Stimulated activated CD8-positive, alpha-beta memory T cell treated with anti-CD3 and anti-CD28 coated beads, Interleukin-15, amount 100 ng/mL, for 24 hours (primary cell): ENCODE measurements around the gene LY6G5C.
A peak's percentile ranks its signal among the peaks of the same experiment; 100 is the strongest.

ENCODE experiments used
- DNase-seq: peaks from one replicate; pipeline ENCODE4 v3.0.0-alpha.2; 2020; ENCODE audit warnings: low read depth

LY6G5C gene, protein sequence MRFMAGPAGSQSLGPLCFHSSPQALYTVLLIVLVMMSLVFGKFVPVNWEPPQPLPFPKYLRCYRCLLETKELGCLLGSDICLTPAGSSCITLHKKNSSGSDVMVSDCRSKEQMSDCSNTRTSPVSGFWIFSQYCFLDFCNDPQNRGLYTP

DNA sequence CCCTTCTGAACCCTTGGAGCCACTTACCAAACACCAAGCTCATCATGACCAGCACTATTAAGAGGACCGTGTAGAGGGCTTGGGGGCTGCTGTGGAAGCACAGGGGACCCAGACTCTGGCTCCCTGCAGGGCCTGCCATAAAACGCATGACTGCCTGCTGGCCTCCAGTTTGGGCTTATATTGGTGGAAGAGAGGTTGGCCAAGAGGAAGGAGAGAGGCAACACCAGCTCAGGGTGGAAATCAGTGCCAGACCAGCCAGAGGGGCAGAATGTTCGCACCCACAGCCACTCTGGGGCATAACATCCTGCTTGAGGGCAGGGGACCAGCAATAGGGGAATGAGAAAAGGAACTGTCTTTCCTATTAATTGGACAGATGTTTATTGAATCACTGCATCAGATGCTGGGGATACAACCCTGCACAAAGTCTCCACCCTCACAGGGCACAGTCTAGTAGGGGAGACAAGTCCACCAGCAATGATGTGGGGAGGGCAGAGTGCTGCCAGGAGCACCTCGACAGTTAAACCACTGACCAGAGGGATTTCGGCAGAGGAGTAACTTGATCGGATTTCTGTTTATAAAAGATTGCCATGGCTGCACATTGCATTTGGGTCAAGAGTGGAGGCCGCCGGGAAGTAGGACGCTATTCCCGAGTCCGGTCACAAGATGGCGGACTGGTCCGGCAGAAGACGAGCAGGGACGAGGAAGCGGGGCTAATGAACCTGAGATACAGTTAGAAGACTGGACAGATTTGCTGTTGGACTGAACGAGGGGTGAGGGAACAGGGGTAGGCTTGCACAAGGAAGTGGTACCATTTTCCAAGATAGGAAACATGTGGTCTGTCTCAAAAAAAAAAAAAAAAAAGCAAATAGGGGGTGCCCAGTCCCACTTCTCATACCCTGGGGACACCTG is at the start of gene LY6G5C:
Gene LY6G5C (minus strand): TSS at position 842 of the 909 bp plus-strand sequence. CDS start 694 bp downstream, at position 148.
- DNase-seq: no peak

DNA sequence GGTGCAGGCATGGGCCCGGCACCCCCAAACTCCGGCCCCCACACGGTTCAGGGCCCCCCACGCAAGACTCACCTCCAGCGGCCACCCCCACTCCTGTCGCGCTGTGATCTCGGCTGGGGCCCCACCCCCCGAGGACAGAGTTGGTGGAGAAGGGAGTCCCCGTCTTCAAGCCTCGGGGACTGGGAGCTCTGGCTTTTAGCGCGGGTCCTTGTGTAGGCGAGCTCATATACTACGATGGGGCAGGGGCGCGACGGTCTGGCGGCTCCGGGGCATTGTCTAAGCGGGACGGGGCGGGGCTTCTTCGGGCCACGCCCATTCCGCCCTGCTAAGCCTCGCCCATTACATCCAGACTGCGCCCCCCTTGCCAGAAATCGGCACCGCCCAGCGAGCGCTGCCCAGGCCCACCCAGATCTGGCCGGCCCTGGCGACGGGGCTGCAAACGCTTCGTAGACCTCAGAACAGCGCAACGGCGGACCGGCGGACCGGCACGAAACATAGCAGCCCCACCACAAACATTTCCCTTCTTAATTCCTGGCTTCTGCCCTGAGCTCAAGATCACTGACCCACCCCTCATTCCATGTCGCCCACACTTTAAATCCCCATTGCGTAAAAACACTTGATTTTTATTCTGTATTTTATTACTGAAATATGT is 49.2 kb upstream of the LY6G5C start:
- peak; percentile 48 for DNase-seq

DNA sequence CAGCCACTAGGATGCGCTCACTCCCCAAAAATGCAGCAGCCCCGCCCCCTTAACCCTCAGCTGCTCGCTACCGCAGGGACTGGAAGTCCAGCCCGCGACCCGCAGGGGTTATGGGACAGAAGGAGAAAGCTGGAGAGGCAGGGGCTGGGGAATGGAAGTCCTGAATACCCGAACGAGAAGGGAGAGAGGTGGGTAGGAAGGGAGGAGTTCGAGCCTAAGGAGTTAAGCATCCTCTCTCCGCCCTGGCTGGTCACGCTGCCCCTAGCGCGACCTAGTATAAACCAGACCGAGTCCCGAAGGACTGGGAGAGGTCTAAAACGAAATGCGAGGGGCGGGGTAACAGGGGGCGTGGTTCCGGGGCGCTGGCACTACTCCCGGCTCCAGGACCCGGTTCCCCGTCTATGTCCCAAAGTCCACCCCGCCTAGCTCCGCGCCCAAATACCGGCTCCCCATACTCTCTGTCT is 48.7 kb upstream of the LY6G5C start:
- peak; percentile 56 for DNase-seq

DNA sequence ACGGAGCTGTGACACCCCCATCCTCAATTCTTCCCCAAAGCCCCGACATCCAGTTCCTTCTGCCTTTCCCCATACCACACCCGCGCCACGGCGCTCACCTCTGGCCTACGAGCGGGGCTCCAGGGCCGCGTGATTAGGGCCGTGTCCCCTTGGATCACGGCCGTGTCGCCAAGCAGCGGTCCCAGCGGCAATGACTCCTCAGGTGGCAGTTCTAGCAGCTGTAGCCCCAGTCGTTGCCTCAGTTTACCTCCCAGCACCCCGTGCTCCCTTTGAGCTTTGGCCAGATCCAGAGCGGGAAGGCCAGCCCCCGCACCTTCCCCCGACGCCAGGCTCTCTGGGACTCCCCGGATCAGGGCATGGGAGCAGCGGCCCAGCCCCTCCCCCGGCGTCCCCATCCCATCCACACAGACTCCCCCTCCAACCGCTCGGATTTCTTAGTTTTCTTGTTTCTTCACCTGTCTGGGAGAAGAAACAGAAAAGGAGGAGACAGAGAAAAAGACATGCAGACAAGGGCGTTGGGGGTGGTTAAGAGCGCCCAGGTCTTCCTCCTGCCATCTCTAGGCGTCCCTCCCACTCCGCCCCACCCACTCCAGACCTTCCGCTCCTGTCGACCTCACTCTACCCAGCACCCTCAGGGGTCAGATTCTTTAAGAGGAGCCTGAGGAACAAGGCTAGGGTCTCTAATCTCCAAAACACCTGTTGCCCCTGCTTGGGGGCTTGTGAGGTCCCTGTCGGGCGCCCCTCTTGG is 48.1 kb upstream of the LY6G5C start, which contains the start of gene DDAH2:
Gene DDAH2 (minus strand): TSS at position 533 of the 748 bp plus-strand sequence. CDS start 138 bp downstream, at position 395.
- DNase-seq: no peak

DNA sequence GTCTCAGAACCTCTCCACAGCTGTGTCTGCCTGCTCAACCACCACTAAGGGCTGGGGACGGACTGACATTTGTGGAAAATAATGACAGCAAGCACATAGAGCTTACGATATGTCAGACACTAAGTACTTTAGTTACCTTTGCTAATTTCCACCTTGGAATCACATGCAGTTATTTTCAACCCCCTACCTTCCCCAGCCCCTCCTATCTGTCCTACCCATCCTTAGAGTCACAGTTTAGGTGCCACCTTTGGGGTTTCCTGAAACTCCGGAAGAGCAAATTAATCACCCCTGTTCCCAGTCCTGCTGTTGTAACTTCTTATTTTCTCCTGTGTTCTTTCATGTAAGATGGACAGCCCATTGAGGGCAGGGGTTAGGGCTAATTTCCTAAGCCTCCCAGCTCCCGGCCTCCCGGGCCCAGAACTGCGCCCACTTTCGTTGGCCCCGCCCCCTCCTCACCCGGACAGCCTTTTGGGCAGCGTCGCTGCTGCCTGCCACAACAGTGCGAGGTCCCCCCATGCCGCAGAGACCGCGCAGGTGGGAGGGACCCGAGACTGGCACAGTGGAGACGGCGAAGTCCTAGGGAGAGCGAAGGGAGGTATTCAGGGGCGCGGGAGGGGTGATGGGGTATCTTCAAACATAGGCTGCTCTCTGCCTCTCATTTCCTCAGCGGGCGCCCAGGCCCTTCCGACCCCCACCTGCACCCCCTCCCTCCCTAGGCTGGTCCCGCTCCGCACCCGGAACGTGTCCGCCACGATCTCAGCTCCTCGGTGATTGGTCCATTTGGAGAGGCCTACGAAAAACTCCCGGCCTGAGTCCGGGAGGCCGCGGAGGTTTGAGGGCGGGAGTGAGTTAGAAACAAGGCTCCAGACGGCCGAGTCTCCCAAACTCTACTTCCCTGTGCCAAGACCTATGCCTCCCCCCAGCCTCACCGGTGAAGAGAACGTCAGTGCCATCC is 47.1 kb upstream of the LY6G5C start:
- DNase-seq: no peak

DNA sequence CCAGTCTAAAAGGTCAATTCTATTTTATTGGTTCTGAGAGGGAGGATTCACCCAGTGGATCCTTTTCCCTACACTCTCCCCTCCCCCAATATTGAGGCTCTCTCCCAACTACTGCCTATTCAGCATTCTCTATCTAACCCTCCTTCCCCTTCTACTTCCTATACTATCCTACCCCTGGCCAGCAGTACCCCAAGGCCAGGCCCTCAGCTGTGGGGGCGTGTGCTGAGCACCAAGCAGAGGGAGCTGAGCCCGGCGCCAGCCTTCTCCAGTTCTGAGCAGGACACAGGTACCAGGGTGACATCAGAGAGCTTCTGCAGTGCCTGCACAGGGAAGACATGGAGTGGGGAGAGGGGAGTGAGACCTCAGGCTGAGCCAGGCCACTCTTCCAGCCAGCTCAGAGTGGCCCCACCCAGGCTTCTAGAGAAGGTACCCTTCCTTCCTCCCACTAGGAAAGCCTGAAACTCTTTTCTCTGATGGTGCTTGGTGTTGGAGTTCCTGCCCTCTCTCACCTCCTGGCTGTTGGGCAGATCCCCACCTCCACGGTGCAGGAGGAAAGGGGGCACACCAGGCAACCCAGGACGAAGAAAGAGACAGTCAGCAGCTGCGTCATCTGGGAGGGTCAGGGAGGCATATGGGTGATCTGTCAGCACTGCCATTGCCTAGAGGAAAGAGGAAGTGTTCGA is 46.3 kb upstream of the LY6G5C start:
- DNase-seq: no peak

DNA sequence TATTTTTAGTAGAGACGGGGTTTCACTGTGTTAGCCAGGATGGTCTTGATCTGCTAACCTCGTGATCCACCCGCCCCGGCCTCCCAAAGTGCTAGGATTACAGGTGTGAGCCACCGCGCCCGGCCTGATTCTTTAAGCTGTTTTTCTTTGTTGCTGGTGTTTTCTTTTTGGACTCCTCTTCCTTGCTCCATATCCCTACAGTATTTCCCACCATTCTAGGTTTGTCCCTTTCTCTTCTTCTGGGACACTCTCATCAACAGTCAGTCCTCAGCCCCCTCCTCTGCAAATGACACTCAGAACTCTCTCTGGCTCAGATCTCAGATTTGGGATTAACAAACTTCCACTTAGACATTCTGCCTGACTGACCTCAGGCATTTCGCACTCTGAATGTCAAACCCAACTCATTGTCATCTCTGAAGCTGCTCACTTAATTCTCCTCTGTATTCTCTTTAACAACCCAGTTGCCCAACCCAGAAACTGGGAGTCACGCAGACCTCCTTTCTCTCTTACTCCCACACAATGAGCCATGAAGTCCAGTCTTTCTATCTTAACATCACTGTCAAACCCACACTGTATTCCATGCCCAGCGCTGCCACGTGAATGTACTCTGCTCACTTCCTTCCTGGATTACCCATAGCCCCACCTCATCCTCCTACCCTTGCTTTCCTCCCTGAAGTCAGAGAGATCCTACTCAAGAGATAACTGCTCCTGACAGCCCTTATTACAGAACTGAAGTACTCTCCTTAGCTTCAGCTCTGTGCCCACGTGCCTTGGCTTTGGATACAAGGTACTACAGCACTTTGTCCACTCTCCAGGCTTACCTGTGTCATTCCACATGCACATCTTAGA is 44.9 kb upstream of the LY6G5C start:
- no peak for DNase-seq

DNA sequence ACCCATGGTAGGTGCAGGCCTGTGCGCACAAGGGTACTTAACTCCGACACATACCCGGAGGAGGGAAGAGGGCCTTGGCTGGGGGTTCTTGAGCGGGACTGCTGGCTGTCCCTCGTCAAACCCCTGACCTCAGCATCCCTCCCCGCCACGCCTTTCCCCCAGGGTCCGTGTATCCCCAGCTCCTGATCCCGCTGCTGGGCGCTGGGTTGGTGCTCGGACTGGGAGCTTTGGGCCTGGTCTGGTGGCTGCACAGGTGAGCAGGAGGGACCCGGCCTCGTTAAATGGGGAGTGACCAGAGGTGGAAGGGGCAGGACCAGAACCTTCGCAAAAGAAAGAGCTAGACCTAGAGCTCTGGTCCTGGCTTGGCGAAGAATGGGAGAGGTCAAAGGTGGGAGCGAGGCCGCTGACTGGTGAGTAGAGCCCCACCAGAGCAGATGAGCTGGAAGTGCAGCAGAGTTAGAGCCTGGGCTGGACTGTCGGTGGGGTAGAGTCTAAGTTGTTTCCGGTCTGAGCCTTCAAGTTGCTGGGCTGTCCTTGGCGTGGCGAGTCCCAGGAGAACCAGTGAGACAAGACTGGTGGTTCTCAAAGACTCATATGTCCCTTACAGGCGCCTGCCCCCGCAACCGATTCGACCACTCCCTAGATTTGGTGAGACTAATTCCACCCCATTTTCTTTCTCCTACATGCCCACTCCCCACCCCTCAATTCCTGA is 43.3 kb upstream of the LY6G5C start:
- no peak for DNase-seq

DNA sequence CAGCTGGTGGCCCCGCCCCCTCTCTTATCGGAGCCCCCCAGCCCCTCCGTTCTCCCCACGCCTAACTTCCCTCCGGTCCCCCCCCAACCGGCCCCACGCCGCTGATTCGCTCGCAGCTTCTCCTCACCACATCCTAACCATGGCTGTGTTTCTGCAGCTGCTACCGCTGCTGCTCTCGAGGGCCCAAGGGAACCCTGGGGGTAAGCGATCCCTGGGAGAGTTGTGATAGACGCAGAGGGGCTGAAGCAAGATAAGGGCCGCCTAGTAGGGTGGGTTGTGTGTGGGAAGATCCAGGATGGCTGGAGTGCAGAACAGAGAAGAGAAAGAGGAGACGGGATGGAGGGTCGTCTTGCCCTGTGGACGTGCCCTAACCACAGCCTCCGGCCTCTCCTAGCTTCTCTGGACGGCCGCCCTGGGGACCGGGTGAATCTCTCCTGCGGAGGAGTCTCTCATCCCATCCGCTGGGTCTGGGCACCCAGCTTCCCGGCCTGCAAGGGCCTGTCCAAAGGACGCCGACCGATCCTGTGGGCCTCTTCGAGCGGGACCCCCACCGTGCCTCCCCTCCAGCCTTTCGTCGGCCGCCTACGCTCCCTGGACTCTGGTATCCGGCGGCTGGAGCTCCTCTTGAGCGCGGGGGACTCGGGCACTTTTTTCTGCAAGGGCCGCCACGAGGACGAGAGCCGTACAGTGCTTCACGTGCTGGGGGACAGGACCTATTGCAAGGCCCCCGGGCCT is 42.5 kb upstream of the LY6G5C start, which contains the start of gene MPIG6B:
Gene MPIG6B (plus strand): TSS at position 129 of the 735 bp plus-strand sequence. CDS start 11 bp downstream, at position 140.
- no peak for DNase-seq

DNA sequence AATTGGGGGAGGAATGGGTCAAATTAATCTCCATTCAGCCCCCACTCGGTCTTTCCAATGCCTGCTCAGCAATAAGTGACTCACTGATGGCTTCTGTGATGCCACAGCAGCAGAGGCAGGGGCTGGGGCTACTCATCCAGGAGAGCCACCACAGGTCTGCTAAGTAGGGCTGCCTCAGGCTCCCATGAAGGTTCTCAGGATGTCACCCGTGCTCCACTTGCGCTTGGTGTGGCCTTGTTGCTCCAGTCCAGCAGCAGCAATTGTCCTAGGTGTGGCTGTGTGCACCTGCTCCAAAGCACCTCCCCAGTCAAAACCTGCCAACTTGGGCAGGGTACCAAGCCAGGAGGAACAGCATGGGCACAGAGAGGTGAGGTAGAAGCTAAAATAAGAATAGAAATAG is 41.3 kb upstream of the LY6G5C start:
- no peak for DNase-seq

DNA sequence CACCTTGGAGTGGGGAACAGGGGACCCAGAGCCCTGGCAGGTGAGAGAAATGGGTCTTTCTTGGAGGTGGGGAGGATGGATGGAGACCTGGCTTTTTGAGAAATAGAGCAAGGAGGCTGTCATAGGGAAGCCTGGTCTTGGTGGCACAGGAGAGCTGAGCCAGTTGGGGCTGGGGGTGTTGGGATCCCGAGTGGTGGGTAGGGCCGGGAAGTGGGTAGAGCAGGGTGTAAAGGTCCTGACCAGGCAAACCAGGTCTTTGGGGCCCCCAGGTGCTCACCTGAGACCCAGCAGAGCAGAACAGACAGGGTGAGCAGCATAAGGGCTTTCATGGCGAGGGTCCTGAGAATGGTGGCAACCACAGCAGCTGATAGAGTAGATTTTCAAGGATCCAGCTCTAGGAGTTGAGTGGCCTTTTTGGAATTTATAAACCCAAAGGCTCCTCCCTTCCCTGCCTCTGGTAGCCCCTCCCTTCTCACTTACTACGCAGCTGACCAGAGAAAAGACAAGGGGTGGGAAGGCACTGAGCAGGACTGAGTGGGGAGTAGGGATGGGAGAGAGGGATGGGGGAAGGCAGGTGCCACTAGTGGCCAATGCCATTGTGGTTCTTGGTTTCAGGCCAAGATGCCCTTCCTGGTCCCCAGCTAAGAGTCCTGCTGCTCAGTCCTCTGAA is 40.6 kb upstream of the LY6G5C start, which contains the start of gene LY6G6C:
Gene LY6G6C (minus strand): TSS at position 396 of the 670 bp plus-strand sequence. CDS start 67 bp downstream, at position 329.
- DNase-seq: no peak

DNA sequence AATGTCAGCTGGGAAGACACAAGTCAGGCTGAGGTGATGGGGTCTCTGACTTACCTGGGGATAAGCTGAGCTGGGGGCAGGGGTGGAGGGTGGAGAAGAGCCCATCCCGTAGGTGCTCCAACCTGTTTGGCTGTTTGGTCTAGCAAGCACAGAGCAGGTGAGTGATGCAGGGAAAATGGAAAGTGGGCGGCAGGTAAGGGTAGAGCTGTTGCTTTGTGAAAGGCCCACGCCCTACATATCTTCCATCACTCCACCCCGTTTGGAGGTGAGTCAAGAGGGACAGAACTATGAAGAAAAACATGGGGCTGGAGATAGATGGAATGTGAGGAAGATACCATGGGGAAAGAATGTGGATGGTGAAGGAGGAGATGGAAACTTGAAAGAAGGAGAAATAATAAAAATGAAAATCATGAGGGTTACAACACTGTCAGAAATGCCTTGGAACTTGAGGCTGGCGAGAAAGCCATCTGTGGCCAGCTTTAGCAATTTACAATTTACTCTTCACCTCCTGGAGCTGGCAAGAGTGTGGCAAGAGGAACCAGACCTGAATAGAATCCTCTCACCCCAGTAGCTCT is 39.4 kb upstream of the LY6G5C start:
- DNase-seq: no peak

DNA sequence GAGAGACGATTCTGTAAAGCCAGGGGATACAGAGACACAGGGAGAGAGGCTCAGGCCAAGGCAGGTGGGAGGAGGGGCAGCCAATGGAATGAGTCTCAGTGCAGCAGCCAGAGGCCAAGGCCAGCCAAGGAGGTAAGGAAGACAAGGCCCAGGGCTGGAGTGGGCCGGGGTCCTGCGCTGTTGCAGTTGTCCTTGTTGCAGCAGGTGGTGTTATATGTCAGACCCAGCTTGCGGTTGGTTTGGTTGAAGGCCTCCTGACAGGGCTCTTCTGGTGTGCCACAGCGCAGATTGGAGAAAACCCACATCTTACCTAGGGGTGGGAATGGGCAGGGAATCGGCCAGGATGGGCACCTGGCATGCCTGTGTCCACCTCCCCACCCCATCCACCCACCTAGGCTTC is 38.1 kb upstream of the LY6G5C start:
- DNase-seq: no peak

DNA sequence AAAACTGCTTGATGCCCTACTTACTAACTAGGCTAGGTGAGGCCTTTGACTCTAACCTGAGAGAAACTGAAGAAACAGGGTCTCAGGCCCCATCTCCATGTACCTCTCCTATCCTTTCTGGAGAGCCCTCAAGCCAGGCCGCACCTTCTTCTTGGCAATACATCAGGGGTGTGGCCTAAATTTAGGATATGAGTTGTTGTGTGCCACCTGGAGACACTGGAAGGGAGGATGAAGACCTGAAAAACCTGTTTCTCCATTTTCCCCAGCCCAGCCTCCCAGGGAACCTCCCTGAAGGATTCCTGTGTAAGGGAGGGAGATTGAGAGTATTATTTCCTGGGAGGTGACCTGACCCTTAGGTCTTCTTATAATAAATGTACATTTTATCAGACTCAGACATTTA is 37.4 kb upstream of the LY6G5C start:
- no peak for DNase-seq

DNA sequence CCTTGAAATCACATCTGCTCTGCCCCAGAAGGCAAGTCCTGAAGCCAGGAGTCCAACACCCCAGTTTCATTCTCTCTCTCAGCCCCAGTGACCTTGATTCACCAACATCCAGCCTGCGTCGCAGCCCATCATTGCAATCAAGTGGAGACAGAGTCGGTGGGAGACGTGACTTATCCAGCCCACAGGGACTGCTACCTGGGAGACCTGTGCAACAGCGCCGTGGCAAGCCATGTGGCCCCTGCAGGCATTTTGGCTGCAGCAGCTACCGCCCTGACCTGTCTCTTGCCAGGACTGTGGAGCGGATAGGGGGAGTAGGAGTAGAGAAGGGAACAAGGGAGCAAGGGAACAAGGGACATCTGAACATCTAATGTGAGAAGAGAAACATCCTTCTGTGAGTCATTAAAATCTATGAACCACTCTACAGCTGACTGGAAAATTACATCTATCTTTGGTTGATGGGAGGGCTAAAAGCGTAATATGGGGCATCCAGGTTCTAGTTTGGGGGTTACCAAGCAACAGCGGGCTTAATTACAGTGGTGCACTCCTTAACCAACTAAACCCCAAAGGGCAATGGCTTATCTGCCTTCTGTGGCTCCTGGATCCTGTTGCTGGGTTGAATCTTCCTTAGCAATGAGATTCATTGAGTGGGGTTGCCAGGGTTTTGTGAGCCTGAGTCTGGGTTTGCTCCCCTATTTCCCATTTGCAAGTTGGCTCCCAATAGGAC is 36.8 kb upstream of the LY6G5C start:
- no peak for DNase-seq
